Measurements from ENCODE around the gene COL6A2.
"Not testable (repeated sequence)": the region's sequence is repeated elsewhere in the genome, so short reads cannot be mapped to it uniquely, and the experiment has no call there.

Gene COL6A2

GRCh38 chr21:46126309-46127238 is 28.7 kb downstream of the COL6A2 start:
- no peak for DNase-seq

GRCh38 chr21:46127239-46128105 is 29.6 kb downstream of the COL6A2 start:
- DNase-seq = no peak

- peak; percentile 48 for DNase-seq
These were observed 30.4 kb downstream of the COL6A2 start for GRCh38 chr21:46128106-46128932.

- DNase-seq = no peak
These were observed 31.1 kb downstream of the COL6A2 start for GRCh38 chr21:46128933-46129571.

GRCh38 chr21:46129846-46130651 is 32.1 kb downstream of the COL6A2 start:
- DNase-seq = no peak

- no peak for DNase-seq
These were observed 33.1 kb downstream of the COL6A2 start for GRCh38 chr21:46130831-46131587.

- no peak for DNase-seq
These were observed 33.6 kb downstream of the COL6A2 start for GRCh38 chr21:46131588-46131837.

GRCh38 chr21:46131838-46132651 is 34.1 kb downstream of the COL6A2 start:
- no peak for DNase-seq

- DNase-seq = no peak
These were observed 38.0 kb downstream of the COL6A2 start for GRCh38 chr21:46135782-46136395.

GRCh38 chr21:46136739-46137349 is 38.9 kb downstream of the COL6A2 start:
- DNase-seq = no peak

GRCh38 chr21:46137908-46138307 is 40.0 kb downstream of the COL6A2 start:
- DNase-seq = no peak

- no peak for DNase-seq
These were observed 40.6 kb downstream of the COL6A2 start for GRCh38 chr21:46138383-46138970.

- no peak for DNase-seq
These were observed 41.8 kb downstream of the COL6A2 start for GRCh38 chr21:46139686-46140085.

GRCh38 chr21:46140352-46141003 is 42.6 kb downstream of the COL6A2 start:
- DNase-seq = not testable (repeated sequence)

GRCh38 chr21:46141767-46142581 is 44.1 kb downstream of the COL6A2 start:
- no peak for DNase-seq

- DNase-seq = no peak
These were observed 44.9 kb downstream of the COL6A2 start for GRCh38 chr21:46142582-46143473.

All from NCI-H2107 (cell line).